HCEC 1CT (cell line): ENCODE measurements around the gene ENTPD8.

Experiments
- DNase-seq: peaks from one replicate; pipeline ENCODE4 v3.0.0-alpha.2; 2017

ENTPD8 gene

DNA sequence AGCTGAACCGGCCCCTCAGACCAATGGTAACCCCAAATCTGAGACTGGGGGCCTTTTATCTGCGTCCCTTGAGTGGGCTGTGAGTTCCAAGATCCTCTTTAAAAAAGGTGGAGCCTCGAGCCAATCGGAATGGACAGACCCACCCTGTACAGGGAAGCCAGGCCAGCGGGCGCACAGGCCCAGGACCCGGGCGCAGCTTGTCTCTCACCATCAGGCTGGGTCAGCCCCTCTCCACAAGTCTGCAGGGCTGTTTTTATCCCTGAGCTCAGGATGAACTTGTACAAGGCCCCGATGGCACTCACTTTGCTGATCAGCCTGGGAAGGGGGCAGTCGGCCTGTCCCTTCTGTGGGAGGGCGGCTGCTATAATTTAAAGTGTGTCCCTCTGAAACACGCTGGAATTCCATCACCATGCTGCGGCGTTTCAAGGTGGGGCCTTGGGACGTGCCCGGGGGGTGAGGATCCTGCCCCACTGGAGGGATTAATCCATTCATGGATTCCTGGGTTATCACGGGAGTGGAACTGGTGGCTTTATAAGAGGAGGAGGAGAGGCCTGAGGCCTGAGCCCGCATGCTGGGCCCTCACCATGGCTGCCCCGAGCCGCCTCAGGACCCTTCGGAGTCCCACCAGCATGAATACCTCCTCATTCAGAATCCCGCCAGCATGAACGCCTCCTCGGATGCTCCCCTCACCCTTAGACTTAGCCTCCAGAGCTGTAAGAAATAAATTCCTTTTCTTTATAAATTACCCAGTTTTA, 32.3 kb downstream of the ENTPD8 start:
- no peak for DNase-seq

DNA sequence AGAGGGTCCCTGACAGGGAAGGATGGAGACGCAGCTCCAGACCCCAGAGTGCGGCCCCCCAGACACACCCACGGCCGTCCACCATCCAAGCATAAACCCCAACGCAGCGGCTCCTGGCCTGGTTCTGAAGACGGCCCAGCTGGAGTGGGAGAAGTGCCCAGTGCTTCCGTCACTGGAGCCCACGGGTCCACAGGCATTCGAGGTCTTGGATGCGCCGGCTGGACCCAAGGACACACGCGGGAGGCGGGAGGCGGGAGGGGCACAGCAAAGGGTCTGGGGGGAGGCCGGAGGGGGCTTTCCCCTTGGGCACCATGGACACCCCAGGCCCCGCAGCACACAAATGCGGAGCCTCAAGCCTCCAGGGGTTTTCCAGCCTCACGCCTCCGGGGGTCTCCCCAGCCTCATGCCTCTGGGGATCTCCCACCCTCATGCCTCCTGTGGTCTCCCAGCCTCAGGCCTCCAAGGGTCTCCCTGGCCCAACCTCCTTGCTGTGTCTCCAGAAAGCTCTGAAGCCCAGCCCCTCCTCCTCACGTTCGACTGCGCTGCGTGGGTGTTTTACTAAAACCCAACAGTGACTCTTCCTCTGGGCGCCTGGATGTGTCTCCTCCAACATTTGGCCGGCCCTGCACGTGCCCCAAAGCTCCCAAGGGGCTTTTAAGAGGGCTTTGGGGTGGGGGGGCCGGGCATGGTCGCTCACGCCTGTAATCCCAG, 33.4 kb downstream of the ENTPD8 start:
- DNase-seq, result no peak

DNA sequence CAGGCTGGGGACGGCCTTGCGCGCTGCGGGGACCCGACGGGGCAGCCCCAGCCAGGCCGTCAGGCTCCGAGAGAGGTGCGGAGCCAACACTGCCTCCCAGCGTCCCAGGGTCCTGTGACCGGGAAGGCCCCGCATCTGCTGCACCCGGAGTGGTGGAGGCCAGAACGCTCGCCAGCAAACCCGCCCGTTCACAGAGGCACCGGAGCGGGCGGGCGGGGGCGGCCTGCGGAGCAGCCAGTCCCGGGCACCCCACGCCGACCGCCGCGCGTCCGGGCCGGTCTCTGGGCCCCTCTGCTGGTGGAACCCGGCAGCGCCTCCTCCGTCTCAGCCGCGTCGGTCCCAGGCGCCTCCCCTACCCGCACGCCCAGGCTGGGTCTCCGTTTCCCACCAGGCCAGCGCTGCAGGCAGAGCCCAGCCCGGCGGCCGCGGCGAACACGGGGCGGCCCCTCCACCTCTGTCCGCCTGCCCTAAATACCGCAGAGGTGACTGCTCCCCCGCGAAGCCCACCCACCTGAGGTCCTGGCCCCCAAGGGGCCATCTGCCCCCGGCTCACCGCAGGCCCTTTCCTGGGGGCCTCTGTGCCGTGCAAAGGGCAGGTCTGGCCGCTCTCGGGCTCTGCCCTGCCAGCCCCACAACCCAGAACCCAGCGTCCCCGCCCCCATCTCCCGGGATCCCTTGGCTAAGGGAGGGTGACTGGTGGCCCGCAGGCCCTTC, 34.1 kb downstream of the ENTPD8 start:
- DNase-seq, result peak; percentile 18

GRCh38 chr9:137406085-137406760, 34.9 kb downstream of the ENTPD8 start:
- DNase-seq, result no peak

DNA sequence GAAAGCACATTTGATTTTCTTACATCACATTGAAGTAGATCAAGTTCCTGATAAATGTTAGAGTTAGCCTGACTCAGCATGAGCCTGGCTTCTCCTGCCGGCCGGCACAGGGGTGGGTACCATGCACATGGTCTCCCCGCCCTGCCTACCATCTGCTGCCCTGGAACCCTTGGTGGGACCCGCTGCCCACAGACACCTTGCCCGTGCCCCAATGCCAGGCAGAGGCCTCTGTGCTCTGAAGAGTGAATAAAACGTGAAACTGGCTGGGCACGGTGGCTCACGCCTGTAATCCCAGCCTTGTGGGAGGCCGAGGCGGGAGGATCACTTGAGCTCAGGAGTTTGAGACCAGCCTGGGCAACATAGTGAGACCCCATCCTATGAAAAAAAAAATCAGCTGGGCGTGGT, 35.5 kb downstream of the ENTPD8 start:
- no peak for DNase-seq

GRCh38 chr9:137404961-137405567, 36.1 kb downstream of the ENTPD8 start:
- DNase-seq, result no peak

- no peak for DNase-seq
Observed at GRCh38 chr9:137403269-137403668, 37.9 kb downstream of the ENTPD8 start.

GRCh38 chr9:137402746-137403145, 38.4 kb downstream of the ENTPD8 start:
- no peak for DNase-seq

- no peak for DNase-seq
Observed at GRCh38 chr9:137398561-137399468, 42.3 kb downstream of the ENTPD8 start.

GRCh38 chr9:137397675-137398423, 43.3 kb downstream of the ENTPD8 start:
- no peak for DNase-seq

GRCh38 chr9:137396634-137397367, 44.4 kb downstream of the ENTPD8 start:
- DNase-seq, result no peak

DNA sequence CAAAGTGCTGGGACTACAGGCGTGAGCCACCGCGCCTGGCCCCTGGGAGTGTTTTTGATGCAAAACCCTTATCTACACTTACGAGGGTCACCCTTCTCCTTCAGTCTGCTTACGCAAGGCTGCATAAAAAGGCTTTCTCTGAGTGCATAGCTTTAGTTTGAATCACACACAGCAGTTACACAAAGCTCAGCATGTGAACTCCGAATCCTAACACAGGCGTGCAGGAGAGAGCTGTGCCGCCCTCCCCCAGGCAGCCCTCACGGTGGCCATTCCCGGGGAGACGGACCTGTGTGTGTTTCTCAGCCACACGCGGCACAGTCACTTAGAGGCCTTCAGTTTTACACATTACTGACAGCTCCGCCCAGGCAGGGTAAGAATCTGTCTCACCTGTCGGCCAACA, 44.9 kb downstream of the ENTPD8 start:
- DNase-seq, result peak; percentile 74

DNA sequence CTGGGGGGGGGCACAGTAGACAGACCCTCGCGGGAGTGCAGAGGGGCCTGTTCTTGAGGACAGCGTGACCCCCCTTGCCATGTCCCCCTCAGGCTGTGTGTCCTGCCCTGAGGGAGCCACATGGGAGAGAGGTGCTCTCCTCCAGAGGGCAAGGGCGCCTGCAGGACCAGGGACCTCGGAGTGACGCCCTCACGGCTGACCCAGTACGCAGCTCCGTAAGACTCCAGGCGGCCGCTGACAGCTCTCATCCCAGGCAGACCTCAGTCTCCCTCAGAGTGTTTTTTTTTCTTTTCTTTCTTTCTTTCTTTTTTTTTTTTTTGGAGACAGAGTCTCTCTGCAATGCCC, 45.5 kb downstream of the ENTPD8 start:
- no peak for DNase-seq

- no peak for DNase-seq
Observed at GRCh38 chr9:137394866-137395665, 46.1 kb downstream of the ENTPD8 start.

- DNase-seq, result no peak
Observed at GRCh38 chr9:137393176-137394150, 47.7 kb downstream of the ENTPD8 start.

DNA sequence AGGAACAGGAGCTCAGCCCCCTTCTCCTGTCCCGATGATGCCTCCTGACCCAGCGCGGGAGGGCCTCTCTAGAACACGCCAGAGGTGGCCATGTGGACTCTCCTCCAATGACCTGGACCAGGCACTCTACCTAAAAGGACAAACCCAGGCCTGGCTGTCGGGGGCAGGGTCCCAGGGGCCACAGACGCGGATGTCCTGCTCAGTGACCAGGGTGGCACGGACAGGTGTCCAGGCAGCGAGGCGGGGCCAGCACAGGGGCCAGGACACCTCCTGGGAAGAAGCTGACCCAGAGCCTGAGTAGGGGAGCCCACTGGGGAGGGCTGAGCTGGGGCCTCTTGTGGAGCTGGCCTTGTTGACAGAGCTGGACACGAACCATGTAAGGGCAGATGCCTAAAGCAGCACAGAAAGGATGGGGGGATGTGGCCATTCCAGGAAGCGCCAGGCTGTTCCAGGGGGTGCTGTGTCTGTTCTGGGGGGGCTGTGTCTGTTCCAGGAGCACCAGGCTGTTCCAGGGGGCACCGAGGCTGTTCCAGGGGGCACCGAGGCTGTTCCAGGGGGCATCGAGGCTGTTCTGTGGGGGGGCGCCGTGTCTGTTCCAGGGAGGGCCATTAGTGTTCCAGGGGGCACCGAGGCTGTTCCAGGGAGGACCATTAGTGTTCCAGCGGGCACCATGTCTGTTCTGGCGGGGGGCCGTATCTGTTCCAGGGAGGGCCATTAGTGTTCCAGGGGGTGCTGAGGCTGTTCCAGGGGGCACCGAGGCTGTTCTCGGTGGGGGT, 48.7 kb downstream of the ENTPD8 start:
- DNase-seq, result no peak

DNA sequence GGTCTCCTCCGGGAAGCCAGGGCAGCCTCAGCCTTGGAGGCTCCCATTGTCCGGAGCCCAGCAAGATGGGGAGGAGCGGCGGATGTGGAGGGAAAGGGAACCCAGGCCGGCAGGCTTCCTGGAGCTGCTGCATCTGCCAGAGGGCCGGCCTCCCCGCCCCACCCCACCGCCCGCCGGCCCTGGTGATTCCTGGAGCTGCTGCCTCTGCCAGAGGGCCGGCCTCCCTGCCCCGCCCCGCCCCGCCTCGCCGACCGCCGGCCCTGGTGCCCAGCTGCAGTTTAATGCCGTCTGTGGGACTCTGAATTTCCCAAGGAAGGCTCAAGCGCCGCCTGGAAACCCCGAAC, 49.8 kb downstream of the ENTPD8 start:
- DNase-seq, result no peak
